PFSK-1 (cell line): ENCODE results near the gene SETBP1.

ENCODE experiments used
- FOXP2 ChIP-seq: optimal IDR thresholded peaks from 2 replicates; pipeline ENCODE3; 2011; ENCODE audit warnings: borderline replicate concordance, control low read depth, inconsistent platforms; ENCODE audit not compliant: insufficient read depth; ENCODE audit errors: extremely low read length, extremely low read depth
- POLR2AphosphoS5 ChIP-seq: IDR thresholded peaks from 2 replicates; pipeline ENCODE4 v1.6.1; 2012; ENCODE audit warnings: low read depth, mild to moderate bottlenecking, control low read depth, low read length, moderate library complexity
- REST ChIP-seq, 2 experiments: IDR thresholded peaks; 2 replicates each; pipeline versions ENCODE4 v1.6.1 to v1.8.0; 2011 to 2012; ENCODE audit warnings: low read depth in 2 of 2, low read length in 2 of 2, control low read depth in 1 of 2, inconsistent platforms in 1 of 2, mild to moderate bottlenecking in 1 of 2, moderate library complexity in 1 of 2; ENCODE audit not compliant: insufficient read depth in 1 of 2
- SIN3A ChIP-seq: IDR thresholded peaks from 2 replicates; pipeline ENCODE4 v1.6.1; 2012; ENCODE audit warnings: mild to moderate bottlenecking, low read length, moderate library complexity, borderline replicate concordance; ENCODE audit not compliant: insufficient read depth
- TAF1 ChIP-seq: IDR thresholded peaks from 2 replicates; pipeline ENCODE4 v1.6.1; 2012; ENCODE audit warnings: low read length, control low read depth, borderline replicate concordance; ENCODE audit not compliant: insufficient read depth

- TF ChIP-seq POLR2AphosphoS5 (no peak), SIN3A (no peak), REST (IDR thresholded peaks at IDR 0.05; ENCODE audit: insufficient read depth in 1 of 2, low read depth in 2 of 2, low read length in 2 of 2) (no peak), FOXP2 (no peak), TAF1 (no peak)
These were observed 56.9 kb downstream of the SETBP1 start for GRCh38 chr18:44737623-44738022.
